HG03066 (cell line): ENCODE measurements around the gene EIF4G3.
"Not testable (repeated sequence)": the region's sequence is repeated elsewhere in the genome, so short reads cannot be mapped to it uniquely, and the experiment has no call there.

Experiments
- ATAC-seq: cut with Tn5 transposase; IDR thresholded peaks from one replicate; pipeline ENCODE4 v1.9.1; 2021; ENCODE audit warnings: low read depth; ENCODE audit not compliant: unreplicated experiment

EIF4G3 gene

GRCh38 chr1:20848162-20848561 is 328.5 kb downstream of the EIF4G3 start:
- ATAC-seq, result no peak

DNA sequence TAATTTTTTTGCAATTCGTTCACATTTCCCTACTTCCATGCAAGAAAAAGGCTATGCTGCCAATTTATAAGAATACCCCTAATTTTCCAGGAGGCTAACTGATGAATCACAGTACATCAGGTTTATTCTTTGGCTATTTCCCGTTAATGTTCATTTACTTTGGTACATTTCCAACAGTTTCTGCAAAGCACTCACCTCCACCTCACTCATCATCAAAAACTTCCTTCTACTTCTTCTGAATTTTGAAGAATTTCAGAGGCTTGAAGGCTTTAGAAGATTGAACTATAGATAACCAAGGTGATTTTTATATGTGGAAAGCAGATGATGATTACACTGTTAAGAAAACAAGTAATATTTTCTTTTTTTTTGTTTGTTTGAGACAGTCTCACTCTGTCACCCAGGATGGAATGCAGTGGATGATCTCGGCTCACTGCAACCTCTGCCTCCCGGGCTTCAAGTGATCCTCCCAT is 329.1 kb downstream of the EIF4G3 start:
- no peak for ATAC-seq

GRCh38 chr1:20846461-20847374 is 330.0 kb downstream of the EIF4G3 start:
- ATAC-seq, result no peak

DNA sequence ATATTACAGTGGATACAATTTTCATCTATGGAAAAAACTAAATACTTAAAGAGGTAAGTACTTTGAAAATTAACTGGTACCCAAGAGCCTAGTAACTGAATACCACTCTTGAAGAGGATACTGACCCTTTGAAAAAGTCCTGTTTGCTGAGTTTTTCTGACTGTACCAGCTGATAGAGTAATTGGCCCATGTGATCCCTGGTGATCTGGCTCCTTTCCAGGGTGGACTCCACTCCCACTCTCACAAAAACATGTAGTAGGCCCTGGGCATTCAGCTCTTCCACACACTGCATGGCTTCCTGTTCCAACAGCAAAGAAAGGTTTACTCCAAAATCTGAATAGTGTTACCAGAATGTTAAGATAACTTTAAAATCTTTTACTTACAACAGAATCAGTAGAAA is 336.0 kb downstream of the EIF4G3 start:
- no peak for ATAC-seq

GRCh38 chr1:20837554-20838192 is 339.0 kb downstream of the EIF4G3 start:
- no peak for ATAC-seq

DNA sequence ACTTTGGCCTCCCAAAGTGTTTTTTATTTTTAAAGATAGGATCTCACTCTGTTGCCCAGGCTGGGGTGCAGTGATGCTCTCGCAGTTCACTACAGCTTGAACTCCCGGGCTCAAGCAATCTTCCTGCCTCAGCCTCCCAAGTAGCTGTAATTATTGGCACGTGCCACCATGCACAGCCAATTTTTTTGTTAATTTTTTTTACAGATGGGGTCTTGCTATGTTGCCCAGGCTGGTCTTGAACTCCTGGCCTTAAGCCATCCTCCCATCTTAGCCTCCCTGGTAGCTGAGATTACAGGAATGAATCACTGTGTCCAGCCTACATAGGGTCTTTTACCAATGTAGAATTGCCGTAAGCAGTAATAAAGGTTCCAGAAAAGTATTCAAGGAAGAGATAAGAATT is 340.5 kb downstream of the EIF4G3 start:
- no peak for ATAC-seq

GRCh38 chr1:20834780-20835179 is 341.9 kb downstream of the EIF4G3 start:
- ATAC-seq, result no peak

DNA sequence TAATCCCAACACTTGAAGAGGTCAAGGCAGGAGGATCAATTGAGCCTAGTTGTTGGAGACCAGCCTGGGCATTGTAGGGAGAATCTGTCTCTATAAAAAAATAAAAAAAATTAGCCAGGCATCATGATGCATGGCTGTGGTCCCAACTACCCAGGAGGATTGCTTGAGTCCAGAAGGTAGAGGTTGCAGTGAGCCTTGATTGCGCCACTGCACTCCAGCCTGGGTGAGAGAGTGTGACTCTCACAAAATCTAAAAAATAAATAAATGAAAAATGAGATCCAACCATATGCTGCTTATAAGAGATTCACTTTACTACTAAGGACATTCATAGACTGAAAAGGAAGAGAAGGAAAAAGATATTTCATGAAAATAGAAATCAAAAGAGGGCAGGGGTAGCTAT is 342.5 kb downstream of the EIF4G3 start:
- no peak for ATAC-seq

DNA sequence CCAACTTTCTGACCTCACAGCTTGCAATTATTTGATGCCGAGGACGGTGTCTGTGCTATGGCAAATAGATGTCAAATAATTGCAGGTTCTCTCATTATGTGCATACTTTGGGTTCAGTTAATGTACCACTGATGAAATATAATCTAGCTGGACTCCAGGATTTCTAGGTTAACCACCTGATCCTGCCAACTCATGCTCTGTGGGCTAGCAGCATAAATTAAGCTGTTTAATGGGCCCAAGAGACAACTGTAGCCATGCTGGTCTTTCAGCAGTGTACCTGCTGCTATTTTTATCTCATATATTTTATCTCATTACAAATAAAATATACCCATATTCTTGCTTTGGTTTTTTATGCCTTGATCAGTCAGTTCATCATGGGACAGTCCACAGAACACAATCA is 346.3 kb downstream of the EIF4G3 start:
- ATAC-seq, result no peak

- ATAC-seq, result no peak
Measured at GRCh38 chr1:20829946-20830345, 346.8 kb downstream of the EIF4G3 start.

DNA sequence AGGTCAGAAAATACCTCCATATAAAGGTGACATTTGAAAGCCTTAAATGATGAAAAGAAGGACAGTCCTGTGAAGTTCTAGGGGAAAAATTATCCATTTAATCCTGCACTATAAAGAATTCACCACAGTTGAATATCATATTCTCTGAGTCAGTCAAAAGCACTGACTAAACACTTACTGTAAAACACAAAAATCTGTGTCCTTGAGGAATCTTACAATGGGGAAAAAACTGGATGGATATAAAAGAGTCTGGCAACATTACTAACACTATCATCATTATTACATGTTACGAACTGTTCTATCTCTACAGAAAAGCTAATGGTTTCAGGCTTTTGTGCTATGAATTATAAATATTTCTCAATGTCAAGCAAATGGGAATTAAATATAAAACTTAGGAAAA is 347.2 kb downstream of the EIF4G3 start:
- ATAC-seq, result no peak

- ATAC-seq, result no peak
Measured at GRCh38 chr1:20823845-20824244, 352.9 kb downstream of the EIF4G3 start.

GRCh38 chr1:20821466-20821865 is 355.2 kb downstream of the EIF4G3 start:
- ATAC-seq, result no peak

- no peak for ATAC-seq
Measured at GRCh38 chr1:20819818-20820217, 356.9 kb downstream of the EIF4G3 start.

GRCh38 chr1:20814534-20814871 is 362.2 kb downstream of the EIF4G3 start:
- ATAC-seq, result no peak

DNA sequence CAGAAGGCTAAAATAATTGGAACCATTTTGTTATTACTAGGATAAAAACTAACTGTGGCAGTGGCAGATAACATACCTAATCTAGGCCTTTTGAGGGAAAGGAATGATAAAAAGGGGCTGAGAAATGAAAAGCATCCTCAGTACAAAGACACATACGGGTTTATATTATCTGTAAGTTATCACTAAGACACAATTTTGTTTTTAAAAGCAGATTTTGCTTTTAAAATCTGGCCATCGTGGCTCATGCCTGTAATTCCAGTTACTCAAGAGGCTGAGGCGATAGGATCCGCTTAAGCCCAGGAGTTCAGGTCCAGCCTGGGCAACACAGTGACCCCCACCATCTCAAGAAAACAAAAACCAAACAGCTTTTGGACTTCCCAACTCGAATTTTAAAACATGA is 364.8 kb downstream of the EIF4G3 start:
- ATAC-seq, result no peak

- ATAC-seq, result no peak
Measured at GRCh38 chr1:20793236-20793635, 383.5 kb downstream of the EIF4G3 start.

DNA sequence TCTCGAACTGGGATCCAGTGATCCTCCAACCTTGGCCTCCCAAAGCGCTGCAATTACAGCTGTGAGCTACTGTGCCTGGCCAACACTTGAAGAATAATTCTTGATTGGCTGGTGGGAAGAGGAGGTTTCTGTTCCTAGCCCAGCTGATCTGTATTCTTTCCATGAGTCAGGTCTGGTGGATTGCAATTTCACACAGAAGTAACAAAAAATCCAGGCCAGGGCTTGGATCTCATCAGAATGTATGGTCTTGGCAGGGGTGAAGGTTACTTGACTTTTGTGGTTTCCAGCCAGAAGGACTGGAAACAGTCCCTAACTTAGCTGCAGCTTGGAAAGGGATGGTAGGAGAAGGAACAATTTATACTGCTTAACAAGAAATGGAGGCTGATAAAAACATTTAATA is 384.5 kb downstream of the EIF4G3 start:
- no peak for ATAC-seq

DNA sequence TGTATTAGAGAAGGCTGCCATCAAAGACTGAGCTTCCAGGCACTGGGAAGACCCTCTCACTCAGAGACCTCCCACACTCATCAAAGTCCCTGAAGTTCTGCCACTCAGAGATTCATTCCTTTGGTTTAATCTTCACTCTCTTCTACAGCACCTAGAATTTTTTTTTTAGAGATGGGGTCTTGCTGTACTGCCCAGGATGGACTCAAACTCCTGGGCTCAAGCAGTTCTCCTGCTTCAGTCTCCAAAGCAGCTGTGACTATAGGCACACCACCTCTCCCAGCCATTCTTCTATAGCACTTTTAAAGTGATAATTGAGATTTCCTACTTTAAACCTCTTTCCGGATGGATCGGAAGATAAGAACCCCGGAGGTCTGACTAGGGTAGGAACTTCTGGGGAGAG is 385.9 kb downstream of the EIF4G3 start:
- ATAC-seq, result no peak

DNA sequence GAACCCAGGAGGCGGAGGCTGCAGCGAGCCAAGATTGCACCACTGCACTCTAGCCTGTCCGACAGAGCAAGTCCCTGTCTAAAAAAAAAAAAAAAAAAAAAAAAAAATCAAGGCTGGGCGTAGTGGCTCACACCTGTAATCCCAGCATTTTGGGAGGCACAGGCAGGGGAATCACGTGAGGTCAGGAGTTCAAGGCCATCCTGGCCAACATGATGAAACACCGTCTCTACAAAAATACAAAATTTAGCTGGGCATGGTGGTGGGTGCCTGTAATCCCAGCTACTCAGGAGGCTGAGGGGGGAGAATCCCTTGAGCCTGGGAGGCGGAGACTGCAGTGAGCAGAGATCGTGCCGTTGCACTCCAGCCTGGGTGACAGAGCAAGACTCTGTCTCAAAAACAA is 387.1 kb downstream of the EIF4G3 start:
- not testable (repeated sequence) for ATAC-seq

DNA sequence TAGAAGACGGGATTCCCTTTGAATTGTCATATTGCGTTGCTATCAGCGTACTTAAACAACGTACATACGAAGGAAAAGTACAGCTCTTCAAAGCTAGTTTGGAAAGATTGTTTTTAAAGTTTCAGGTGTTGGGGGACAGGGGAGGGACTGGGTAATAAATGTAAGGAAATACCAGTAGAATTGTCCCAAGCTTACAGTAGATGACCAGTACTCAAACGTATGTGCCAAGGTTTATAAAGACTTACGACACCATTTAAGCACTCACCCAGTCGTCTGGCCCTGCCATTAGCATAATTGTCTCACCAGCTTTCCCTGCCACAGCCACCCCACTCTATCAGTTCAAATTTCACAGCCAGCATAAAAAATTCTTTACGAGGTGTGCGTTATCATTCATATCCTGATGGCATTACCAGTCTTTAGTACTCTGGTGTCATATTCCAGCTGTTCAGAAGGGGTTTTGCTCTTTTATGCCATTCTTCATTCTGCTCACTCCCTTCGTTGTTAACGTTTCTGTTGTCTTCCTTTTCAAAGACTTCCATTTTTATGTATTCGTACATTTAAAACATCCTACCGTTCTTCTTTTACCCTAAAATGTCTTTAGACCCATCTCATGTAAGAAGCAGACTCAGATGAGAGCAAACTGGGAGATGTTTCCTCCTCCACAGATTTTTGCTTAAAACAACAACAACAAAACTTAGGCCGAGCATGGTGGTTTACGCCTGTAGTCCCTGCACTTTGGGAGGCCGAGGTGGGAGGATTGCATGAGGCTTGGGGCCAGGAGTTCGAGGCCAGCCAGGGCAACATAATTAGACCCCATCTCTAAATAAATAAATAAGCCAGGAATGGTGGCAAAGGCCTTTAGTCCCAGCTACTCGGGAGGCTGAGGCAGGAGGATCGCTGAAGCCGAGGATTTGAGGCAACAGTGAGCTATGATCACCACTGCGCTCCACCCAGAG is 388.6 kb downstream of the EIF4G3 start:
- ATAC-seq, result no peak
